NOMO-1 treated with dmso at 0.1 percent for 144 hours (cell line): ENCODE data around the gene TWNK.
A peak's percentile ranks its signal among the peaks of the same experiment; 100 is the strongest.

Experiments
- DNase-seq: peaks from one replicate; lab custom pipeline; 2025; ENCODE audit not compliant: unreplicated experiment; lab: John Stamatoyannopoulos, UW

The TWNK gene

DNA sequence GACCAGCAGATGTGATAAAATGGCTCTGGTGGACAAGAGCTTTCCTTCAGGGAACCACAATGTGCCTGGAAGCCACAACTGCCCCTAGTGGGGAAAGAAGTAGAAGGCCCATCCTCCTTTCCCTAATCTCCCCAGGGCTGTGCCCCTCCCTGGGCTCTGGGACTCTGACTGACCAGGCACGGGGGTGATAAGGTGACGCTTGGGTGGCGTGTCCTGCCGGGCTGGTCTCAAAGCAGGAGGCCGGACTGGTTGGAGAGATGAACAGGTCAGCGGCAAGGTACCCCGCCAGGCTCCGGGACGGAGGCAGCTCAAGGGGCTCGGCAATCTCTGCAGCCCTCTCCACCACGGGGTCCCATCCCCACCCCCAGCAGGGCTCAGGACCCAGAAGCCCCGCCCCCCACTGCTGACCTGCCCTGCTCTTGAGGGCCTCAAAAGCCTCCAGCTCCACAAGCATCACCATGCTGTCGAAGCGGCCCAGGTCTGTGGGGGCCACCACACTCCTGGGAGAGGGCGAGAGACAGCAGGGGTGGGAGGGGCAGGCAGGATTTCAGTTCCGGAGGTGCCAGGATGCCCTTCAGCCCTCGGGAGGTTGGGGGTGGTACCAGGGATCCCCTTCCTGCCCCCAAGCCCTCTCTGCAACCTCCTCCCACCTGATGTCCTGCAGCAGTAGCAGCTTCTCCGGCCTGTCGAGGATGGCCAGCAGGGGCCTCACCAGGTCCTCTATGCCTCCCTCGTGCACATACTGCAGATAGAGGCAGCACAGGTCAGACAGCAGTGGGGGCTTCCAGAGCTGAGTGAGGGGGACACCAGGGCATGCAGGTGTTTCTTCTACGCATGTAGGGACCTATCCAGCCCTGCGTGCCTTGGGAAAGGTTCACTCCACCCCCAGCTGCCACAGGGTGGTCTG lies 24.4 kb downstream of the TWNK start:
- DNase-seq = no peak

DNA sequence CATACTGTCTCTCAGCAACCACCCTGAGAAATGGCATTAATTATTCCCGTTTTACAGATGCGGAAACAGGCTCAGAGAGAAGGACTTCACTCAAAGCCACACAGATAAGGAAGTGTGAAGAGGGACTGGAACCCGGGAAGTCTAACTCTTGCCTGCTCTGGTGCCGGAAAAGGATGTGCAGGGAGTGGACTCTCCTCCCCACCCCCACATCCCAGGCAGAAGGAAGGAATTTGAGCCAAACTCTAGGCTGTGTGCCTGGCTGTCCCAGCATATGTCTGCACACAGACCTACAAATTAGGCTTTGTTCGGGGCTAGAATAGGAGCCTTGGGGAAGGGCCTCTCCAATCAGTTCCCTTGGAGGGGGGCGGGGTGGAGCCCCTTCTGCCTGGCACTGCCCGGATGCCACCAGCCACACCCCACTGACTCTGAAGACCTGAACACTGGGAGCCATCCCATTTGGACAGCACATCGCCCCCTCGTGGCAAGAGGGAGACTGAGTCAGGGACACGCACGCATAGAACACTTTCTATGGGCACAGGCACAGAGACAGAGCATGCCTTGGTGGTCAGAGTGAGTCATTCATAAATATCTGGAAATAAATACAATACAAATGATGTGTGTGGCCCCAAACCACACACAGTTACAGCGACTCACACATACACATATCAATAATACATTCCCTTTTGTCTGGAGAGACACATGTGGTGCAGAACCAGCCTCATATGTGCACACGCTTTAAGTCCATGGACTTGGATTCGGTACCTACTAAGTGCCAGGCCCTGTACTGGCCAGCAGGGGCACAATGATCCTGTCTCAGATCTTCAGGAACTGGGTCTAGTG lies 25.4 kb downstream of the TWNK start:
- DNase-seq = peak; percentile 73

DNA sequence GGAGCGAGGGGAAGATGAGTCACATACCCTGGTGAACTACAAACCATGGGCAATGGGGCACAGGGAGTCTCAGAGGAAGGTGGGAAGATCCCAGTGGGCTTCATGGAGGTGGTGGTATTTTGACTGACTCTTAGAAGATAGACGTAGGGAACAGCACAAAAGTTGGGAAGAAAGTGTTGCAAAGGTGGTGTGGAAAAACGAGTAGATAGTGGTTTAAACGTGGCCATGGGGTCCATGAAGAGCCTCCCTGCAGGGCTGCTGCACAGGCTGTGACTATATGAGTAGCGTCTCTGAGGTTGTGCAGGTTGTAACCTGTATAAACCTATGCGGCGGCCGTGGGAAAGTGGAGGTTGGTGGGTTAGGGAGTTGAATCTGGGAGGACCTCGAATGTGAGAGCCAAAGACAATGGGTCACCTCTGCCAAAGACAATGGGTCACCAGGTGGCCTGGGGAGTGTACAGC lies 26.1 kb downstream of the TWNK start:
- no peak for DNase-seq

DNA sequence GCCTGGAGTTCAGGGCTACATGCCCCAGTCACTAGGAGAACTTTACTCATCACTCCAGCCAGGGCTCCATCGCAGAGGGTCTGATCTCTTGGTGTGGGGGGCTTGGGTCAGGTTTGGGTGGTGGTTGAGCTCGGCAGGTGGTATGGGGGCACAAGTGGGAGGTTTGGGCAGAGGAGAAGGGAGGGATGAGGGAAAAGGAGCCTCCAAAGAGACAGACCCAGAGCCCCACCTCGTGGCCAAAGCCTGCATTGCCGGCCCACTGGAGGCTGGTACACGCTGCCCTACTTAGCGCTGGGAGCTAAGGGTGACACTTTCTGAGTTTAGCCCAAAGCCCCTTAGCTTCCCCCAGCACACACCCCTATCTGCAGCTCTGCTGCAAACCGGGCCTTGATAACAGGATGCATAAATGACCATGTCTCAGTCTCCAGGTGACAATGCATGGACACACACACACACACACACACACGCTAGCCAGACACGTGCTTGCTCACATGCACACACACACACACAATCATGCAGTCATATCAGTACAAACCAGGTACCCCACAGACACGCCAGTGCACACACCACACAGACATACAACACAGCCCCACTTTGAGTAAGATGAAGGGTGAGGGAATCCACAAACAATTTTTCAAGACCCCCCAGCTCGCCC lies 27.0 kb downstream of the TWNK start:
- no peak for DNase-seq

DNA sequence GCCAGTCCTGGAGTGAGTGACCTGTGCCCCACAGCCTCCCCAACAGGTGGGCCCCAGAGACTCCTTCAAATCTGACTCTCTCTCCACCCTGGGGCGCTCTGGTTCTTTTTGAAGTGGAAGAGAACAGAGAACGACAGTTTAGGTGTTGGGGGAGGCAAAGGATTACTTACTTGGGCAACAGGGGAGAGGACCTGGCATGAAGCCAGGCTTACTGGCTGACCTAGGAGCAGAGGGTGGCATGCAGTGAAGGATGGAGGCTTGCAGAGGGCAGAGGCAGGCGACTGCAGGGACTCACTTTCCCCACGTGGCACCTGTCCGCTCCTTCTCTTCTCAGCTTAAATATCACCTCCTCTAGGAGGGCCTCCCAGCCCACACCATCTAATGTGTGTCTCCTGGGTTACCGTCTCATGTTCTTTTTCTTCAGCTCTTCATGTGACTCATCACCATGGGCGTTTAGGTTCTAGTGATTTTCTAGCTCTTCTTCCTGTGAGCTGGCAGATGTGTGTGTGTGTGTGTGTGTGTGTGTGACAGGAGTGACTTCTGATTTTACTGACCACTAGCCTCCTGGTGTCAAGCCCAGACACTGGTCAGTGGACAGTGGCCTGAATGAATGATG lies 27.7 kb downstream of the TWNK start:
- no peak for DNase-seq

DNA sequence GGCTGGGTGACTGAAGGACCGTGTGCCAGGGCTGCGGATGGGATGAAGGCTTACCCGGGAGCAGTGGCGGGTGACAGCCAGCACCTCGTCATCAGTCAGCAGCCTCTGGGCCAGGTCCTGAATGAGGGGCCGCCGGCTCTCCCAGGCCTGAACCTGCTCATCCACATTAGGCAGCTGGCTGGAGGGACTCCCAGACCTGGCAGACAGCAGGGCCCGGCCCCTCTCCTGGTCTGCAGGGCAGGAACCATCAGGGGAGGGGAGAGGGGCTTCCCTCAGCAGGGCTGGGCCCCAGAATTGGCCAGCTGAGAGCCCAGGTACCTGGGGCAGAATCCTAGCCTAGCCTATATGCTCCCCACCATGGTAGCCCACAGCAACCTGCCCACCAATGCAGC lies 28.2 kb downstream of the TWNK start:
- DNase-seq = no peak

DNA sequence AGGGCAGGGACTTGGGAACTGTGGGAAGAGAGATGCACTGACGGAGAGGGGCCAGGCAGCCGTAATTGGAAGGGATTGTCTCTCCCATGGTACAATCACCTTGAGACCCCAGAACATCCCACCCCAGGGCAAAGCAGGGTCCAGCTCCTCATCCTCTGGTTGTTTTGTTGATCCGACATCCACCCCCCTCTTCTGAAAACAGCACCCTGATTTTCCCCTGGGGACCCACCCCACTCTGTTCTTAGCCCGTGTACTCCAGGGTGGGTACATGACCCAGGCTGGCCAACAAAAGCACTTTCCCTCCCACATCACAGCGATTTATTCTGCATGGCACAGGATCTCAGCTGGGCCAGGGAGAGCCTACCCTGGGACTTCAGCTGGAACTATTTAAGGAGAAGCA lies 29.5 kb downstream of the TWNK start:
- DNase-seq = no peak

DNA sequence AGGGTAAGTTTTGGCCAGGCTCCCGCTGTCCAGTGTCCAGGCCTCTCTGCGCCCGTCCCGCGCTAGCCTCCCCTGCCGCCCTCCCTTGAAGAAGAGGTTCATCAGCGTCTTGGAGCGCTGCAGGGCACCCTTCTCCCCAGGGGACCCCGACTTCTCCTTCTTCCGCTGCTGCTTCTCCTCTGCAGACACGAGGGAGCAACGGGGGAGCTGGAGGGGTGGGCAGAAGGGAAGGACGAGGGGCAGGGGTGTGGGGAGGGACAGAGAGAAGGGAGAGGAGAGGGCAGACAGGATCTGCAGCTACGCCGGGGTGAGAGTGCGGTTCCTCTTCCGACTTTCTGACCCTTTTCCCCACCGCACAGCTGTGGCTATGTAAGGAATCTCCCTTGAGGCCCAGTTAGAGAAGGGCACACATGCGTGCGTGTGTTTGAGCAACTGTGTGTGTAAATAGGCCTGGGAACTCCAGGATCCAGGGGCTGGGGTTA lies 30.8 kb downstream of the TWNK start:
- DNase-seq = no peak

DNA sequence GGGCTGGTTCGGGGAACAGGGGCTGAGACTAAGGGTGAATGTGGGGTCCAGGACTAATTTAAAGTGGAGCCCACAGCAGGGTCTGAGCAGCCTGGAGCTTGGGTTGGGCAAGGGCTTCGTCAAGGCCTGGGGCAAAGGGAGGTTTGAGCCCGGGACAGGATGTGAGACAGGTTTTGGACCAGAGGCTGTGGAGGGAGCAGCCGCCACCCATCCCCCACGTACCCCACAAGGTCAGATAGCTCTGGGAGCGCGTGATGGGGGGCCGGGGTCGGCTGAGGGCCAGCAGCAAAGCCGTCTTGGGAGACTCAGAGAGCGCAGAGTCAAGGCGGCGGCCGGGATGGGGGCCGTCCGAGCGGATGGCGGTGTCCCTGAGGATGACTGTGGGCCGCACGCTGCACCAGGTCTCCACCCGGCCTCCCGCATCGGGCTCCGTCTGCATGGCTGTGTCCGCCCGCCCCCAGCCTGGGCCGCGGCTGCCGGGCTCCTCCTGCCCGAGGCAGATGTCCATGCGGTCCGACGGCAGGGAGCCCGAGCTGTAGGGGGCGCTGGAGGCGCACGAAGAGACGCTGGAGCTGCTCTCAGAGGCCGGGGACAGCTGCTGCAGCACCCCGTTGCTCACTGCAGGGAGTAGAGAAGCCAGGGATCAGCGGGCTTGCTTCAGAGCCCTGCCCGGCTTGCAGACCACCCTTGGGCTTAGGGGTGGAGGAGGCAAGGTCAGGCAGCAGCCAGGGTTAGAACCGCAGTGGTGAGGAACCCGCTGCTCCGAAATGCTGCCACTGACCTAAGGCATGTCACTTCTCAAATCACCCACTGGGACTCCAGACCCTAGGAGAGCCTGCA lies 31.5 kb downstream of the TWNK start:
- peak; percentile 63 for DNase-seq

DNA sequence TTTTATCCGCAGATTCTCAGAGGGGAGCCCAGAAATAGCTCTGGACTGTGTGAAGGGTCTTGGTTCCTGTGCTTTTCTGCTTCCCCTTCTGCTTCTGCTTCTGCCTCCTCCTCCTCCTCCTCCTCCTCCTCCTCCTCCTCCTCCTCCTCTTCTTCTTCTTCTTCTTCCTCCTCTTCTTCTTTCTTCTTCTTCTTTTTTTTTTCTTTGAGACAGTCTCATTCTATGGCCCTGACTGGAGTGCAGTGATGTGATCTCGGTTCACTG lies 32.0 kb downstream of the TWNK start:
- no peak for DNase-seq

DNA sequence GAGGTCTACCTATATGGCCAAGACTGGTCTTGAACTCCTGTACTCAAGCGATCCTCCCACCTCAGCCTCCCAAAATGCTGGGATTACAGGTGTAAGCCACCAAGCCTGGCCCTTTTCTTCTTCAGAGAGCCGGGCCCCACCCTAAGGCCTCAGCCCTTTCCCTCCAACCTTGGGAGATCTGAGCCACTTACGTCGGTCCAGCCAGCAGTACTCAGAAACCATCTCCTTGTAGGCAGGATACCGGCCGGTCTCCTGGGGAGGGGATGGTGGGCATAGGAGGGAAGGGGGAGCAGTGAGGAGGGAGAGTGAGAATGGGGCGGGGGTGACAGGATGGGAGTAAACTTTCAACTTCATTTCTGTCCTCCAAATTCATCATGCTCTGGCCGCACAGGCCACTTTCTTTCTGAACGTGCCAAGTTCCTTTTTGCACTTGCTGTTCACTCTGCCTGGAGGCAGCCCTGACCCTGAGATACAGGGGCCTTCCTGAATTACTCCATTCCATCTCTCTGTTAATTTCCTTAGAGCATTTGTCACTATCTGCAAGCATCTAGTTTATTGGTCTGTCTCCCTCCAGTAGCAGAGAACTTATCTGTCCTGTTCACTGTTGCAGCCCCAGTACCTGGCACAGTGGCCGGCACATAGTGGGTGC lies 33.2 kb downstream of the TWNK start:
- no peak for DNase-seq

DNA sequence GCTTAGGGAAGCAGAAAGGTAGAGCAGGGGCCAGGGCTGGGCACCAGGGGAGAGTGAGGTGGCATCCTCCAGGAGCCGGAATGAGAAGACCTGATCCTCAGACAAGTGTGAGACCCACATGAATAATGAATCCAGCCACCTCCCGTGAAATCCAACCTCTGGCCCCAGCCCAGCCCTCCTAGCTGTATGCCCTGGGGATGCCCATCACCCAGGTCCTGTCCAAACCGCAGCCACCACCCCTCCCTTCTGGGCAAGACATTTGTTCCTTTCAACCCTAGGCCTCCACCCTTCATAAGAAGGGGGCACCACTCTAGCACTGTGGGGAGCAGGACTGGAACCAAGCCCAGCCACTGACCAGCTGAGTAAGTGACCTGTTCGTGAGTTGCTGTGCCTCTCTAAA lies 33.9 kb downstream of the TWNK start:
- DNase-seq = no peak

DNA sequence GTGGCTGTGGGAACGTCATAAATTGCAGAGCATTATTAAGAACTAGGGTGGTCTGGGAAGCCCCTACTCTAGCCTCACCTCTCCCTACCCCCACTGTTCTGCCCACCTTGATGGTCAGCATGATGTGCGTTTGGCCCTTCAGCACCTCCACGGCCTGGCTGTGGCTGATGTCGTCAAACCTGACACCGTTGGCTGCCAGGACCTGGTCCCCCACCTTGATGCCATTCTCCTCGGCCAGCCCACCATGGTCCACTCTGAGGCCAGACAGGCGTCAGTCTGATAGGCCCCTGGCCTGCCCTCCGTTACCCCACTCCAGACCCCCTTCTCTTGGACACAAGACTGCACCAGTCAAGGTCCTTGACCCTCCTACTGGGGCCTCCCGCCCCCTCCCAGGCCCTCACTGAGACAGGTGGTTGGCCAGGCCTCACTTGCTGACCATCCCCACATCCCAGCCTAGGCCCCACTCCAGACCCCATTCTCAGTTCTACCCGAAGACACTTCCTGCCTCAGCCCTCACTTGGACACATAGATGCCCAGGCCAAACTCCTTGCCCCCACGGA lies 34.4 kb downstream of the TWNK start:
- no peak for DNase-seq

DNA sequence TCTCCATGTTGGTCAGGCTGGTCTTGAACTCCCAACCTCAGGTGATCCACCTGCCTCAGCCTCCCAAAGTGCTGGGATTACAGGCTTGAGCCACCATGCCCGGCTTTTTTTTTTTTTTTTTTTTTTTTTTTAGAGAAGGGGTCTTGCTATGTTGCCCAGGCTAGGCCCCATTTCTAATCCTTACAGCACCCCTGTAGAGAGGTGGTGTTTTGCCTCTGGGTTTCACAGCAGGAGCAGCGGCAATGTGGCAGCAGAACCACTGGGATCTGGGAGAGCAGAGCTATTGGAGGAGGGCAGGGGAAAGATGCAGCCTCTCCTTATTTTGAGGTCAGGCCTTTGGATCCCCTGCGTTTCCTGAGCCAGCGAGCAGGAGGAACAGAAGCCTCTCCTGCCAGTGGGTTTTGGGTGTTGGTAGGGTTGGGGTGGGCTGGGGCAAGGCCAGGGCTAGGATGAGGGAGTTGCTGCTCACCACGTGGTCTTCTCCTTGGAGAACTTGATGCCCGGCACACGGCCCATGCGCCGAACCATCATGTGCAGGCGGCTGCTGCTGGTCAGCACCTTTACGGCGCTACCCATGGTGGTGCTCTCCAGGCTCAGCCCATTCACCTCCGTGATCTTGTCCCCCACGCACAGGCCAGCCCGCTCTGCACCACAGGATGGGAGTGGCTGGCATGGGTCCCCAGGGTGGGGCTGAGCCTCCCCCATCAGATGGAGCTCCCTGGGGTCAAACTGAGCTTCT lies 35.8 kb downstream of the TWNK start:
- no peak for DNase-seq

DNA sequence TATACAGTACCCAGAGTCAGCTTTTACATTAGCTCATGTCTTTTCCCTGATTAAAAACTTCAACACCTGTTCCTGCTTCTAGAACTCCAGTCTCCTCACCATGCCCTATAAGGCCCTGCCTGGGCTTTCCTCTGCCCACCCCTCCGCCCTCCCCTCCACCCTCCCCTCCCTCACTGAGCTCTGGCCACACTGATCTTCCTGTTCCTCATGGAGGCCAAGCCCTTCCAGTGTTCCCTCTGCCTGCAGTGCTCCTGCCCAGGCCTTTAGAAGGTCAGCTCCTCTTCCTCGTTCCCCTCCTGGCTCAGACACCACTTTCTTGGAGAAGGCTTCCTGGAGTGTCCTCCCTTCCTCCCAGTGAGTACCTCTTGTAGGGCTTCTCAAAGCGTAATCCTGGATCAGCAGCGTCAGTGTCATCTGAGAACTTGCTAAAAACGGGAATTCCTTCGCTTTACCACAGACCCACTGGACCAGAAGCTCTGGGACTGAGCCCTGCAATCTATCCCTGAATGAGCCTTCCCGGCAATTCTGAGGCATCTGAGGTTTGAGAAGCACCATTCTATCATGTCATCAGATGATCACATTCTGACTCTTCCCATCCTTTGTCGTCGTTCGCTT lies 39.9 kb downstream of the TWNK start:
- DNase-seq = no peak

DNA sequence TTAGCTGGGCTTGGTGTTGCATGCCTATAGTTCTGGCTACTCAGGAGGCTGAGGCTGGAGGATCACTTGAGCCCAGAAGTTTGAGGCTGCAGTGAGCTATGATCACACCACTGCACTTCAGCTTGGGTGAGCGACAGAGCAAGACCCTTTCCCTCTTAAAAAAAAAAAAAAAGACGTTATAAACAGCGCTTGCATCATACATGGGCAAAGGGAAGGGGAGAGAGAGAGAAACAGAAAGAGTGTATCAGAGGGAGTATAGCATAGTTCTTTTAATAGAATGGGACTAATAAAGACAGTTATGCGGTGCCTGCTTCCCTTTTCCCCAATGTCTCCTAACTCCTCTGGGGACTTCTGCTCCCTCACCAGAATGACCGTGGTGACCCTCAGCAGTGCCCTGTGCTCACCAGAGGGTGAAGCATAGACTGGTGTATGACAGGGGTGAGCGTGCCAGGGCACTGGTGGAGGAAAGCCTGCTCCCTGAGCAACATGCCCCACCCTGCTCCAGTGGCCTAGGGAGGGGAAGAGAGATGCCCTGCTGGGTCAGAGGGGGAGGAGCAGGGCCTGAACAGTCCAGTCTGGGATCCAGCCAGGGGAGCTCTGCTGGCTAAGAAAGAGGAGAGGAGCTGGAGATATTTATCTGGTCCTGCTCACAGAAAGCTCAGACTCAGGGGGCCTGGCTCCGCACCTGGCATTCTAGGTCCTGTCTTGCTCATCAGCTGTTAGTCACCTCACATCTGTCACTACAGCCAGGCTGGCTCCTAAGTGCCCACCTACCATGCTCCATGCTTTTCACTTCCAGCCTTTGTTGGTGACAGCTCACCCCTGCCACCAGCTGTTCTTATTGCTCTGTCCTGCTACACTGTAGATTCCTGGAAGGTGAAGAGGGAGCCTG lies 41.3 kb downstream of the TWNK start:
- DNase-seq = no peak

DNA sequence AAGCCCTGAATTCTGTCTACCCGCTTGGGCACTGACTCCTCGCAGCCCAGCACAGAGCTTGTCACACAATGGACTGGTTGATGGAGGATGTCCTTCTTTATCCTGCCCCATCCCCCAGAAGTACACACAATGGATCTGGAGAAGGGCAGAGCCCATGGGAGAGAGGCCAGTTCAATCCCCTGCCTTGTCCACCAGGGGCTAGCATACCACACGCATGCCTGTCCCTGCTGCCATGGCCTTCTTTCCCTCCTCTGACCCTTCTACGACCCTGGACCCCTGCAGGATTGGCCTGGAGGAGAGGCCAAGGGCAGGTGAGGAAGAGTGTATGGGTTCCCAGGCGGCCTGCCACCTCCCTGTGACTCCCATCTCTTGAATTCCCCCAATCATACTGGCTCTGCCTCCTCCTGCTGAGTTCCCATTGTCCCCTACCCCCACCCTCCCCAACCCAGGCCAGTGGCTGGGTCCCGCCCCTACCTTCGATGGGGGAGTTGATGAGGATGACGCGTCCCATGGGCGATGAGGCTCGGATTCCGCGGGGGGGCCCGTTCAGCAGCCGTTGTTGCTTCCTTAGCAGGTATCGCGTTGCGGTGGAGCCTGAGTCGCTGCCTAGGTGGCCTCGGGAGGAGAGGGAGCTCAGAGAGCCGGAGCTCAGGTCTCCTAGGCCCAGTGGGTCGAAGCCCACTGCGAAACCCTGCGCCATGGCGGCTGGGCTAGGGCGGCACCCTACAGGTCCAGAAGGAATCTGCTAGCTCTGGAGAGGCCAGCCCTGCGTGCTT lies 42.4 kb downstream of the TWNK start:
- no peak for DNase-seq
